GM23338 (cell line): Measurements from ENCODE around the gene RHOH. TPM values are rescaled to one million over a fixed set of nuclear protein-coding genes. Genes with fewer than 3 reads are reported as not detected.

ENCODE experiments used
- ATAC-seq: fragments of 200-7000 bp; cut with Tn5 transposase; 3 replicates; pipeline ENCODE4 v1.9.1; 2020
- DNase-seq: peaks from one replicate; pipeline ENCODE4 v3.0.0-alpha.2; 2015; ENCODE audit warnings: low spot score
- H2AFZ ChIP-seq: fragments of 200-600 bp; sonication (generic); 2 replicates; pipeline ENCODE4 v1.8.0; 2016; ENCODE audit warnings: antibody characterized with exemption, mild to moderate bottlenecking, moderate library complexity
- H3F3A ChIP-seq: fragments of 200-600 bp; sonication (generic); replicated peaks from 2 replicates; pipeline ENCODE4 v1.8.0; 2017; ENCODE audit warnings: antibody characterized with exemption, mixed run types, low read depth
- H3K27ac ChIP-seq: fragments of 200-600 bp; sonication (generic); 2 replicates; pipeline ENCODE4 v1.6.1; 2016; ENCODE audit warnings: low read depth
- H3K27me3 ChIP-seq: fragments of 200-600 bp; sonication (generic); 2 replicates; pipeline ENCODE4 v1.8.0; 2016; ENCODE audit warnings: mild to moderate bottlenecking, mixed run types, moderate library complexity; ENCODE audit not compliant: insufficient read depth
- H3K36me3 ChIP-seq: fragments of 200-600 bp; sonication (generic); 2 replicates; pipeline ENCODE4 v1.8.0; 2016; ENCODE audit warnings: mild to moderate bottlenecking; ENCODE audit not compliant: insufficient read depth
- H3K4me1 ChIP-seq: fragments of 200-600 bp; sonication (generic); 2 replicates; pipeline ENCODE4 v1.8.0; 2016; ENCODE audit warnings: mild to moderate bottlenecking, moderate library complexity; ENCODE audit not compliant: insufficient read depth
- H3K4me2 ChIP-seq: fragments of 200-600 bp; sonication (generic); 2 replicates; pipeline ENCODE4 v1.7.1; 2017; ENCODE audit warnings: mixed run types
- H3K4me3 ChIP-seq: fragments of 200-600 bp; sonication (generic); 2 replicates; pipeline ENCODE4 v1.6.1; 2016; ENCODE audit warnings: mixed run types
- H3K79me2 ChIP-seq: fragments of 200-600 bp; sonication (generic); replicated peaks from 2 replicates; pipeline ENCODE4 v1.8.0; 2017; ENCODE audit warnings: mild to moderate bottlenecking; ENCODE audit not compliant: insufficient read depth
- H3K9me2 ChIP-seq: fragments of 200-600 bp; sonication (generic); 2 replicates; pipeline ENCODE4 v1.8.0; 2017; ENCODE audit not compliant: insufficient read depth
- H4K20me1 ChIP-seq: fragments of 200-600 bp; sonication (generic); replicated peaks from 2 replicates; pipeline ENCODE4 v1.8.0; 2017; ENCODE audit warnings: mild to moderate bottlenecking; ENCODE audit not compliant: insufficient read depth
- H3K27ac Mint-ChIP-seq: 2 replicates; pipeline ENCODE4 v1.8.0; 2020; ENCODE audit warnings: inconsistent platforms, mild to moderate bottlenecking, moderate library complexity, mixed read lengths
- H3K27me3 Mint-ChIP-seq: 3 replicates; pipeline ENCODE4 v1.8.0; 2022; ENCODE audit warnings: low read depth, mild to moderate bottlenecking, moderate library complexity, mixed read lengths, inconsistent platforms; ENCODE audit not compliant: insufficient read depth, poor library complexity
- H3K36me3 Mint-ChIP-seq: 3 replicates; pipeline ENCODE4 v1.8.0; 2021; ENCODE audit warnings: low read depth, mild to moderate bottlenecking, inconsistent platforms, moderate library complexity, mixed read lengths
- H3K4me1 Mint-ChIP-seq: 3 replicates; pipeline ENCODE4 v1.8.0; 2020; ENCODE audit warnings: mild to moderate bottlenecking, inconsistent platforms, mixed read lengths
- H3K4me3 Mint-ChIP-seq: 3 replicates; pipeline ENCODE4 v1.8.0; 2021; ENCODE audit warnings: moderate library complexity, mild to moderate bottlenecking, inconsistent platforms, mixed read lengths
- H3K9me3 Mint-ChIP-seq: 3 replicates; pipeline ENCODE4 v1.8.0; 2020; ENCODE audit warnings: moderate library complexity, mild to moderate bottlenecking, inconsistent platforms, mixed read lengths
- CREB1 ChIP-seq: fragments of 250-450 bp; sonication (Bioruptor Pico); IDR thresholded peaks from 2 replicates; pipeline ENCODE4 v1.5.0; 2020; ENCODE audit warnings: low read depth, mild to moderate bottlenecking, moderate library complexity
- ETS1 ChIP-seq: IDR thresholded peaks from 2 replicates; pipeline ENCODE4 v1.6.1; 2016; ENCODE audit warnings: antibody characterized with exemption
- EZH2 ChIP-seq: fragments of 200-600 bp; sonication (generic); IDR thresholded peaks from one replicate; pipeline ENCODE4 v1.8.0; 2017; ENCODE audit warnings: antibody characterized with exemption, mild to moderate bottlenecking, low read depth; ENCODE audit not compliant: unreplicated experiment
- EZH2phosphoT487 ChIP-seq: fragments of 200-600 bp; sonication (generic); IDR thresholded peaks from one replicate; pipeline ENCODE4 v1.8.1; 2018; ENCODE audit warnings: antibody characterized with exemption; ENCODE audit not compliant: unreplicated experiment
- JUNB ChIP-seq: IDR thresholded peaks from one replicate; pipeline ENCODE4 v1.6.1; 2016; ENCODE audit warnings: antibody characterized with exemption; ENCODE audit not compliant: unreplicated experiment
- NANOG ChIP-seq: IDR thresholded peaks from 2 replicates; pipeline ENCODE4 v1.6.1; 2016; ENCODE audit warnings: antibody characterized with exemption, borderline replicate concordance
- POLR2AphosphoS5 ChIP-seq: IDR thresholded peaks from 2 replicates; pipeline ENCODE4 v1.6.1; 2016; ENCODE audit warnings: antibody characterized with exemption, low read depth
- STAT1 ChIP-seq: IDR thresholded peaks from one replicate; pipeline ENCODE4 v1.6.1; 2016; ENCODE audit warnings: antibody characterized with exemption; ENCODE audit not compliant: unreplicated experiment
- ZNF114 ChIP-seq: fragments of 250-450 bp; sonication (Bioruptor Pico); IDR thresholded peaks from 2 replicates; pipeline ENCODE4 v1.5.0; 2020; ENCODE audit warnings: mild to moderate bottlenecking, moderate library complexity
- ZNF331 ChIP-seq: fragments of 250-450 bp; sonication (Bioruptor Pico); IDR thresholded peaks from 2 replicates; pipeline ENCODE4 v1.5.0; 2020; ENCODE audit warnings: low read depth, mild to moderate bottlenecking, moderate library complexity
- polyA plus RNA-seq: library from polyadenylated mRNA; unstranded; fragments of >200 nt; fragmentation: Nextera tagmentation; extraction: Ambion mirVana; gene quantifications from 2 replicates; pipeline ENCODE4 v1.2.1, GENCODE V29; 2016
- total RNA-seq: library from RNA; depleted of rRNA; stranded (reverse); fragments of >200 nt; shearing (Covaris generic); gene quantifications from 2 replicates; pipeline ENCODE4 v1.2.3, GENCODE V29; 2014
- TF ChIP-seq, protein P1 (sequence below): fragments of 250-450 bp; sonication (Bioruptor Pico); IDR thresholded peaks from 2 replicates; pipeline ENCODE4 v1.5.0; 2020; ENCODE audit warnings: mild to moderate bottlenecking, moderate library complexity
- TF ChIP-seq, protein P2 (sequence below): IDR thresholded peaks from one replicate; pipeline ENCODE4 v1.6.1; 2018; ENCODE audit warnings: antibody characterized with exemption; ENCODE audit not compliant: unreplicated experiment
- TF ChIP-seq, protein P3 (sequence below), 2 experiments: fragments of 200-600 bp in 1 of 2; sonication (generic) in 1 of 2; conservative IDR thresholded peaks; 2 replicates each; pipeline versions ENCODE4 v1.5.1 to v1.6.1; 2016 to 2017; ENCODE audit warnings: antibody characterized with exemption in 2 of 2, low read depth in 2 of 2, mild to moderate bottlenecking in 2 of 2, moderate library complexity in 1 of 2

Gene RHOH
- total and polyA plus RNA-seq, 2 experiments from 2014 or later: 2.2 to 3.7 TPM

DNA sequence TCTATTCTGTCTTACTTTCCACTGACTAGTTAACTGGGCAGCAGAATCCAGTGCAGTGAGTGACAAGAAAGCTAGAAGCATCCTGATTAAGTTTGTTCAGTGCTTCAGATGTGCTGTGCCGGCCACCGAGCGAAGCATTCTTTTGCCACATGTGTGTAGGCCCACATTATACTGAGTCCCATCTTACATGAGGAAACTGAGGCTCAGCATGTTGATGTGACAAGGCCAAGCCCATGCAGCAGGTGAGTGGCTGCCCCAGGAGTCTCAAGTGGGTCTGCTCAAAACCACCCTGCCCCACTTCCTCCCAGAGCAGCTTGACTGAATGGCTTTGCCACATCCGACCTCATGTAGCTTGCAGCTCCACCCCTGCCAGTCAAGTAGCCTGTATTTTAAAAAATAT, 50.5 kb downstream of the RHOH start:
- no peak overlapping the region for H3K4me2 ChIP-seq
- peaks cover 9% of the 10 kb centered on the region for H3K4me1 ChIP-seq
- no peak overlapping the region for H3K4me3 ChIP-seq
- H3K27me3 ChIP-seq: no peaks in the 10 kb centered on the region
- H3F3A ChIP-seq: no peaks in the 10 kb centered on the region
- H3K27ac Mint-ChIP-seq: no peak overlapping the region
- ATAC-seq (no peak), DNase-seq (no peak)
- peaks cover 2% of the 10 kb centered on the region; the same call in 1 of the 3 replicates for H3K9me3 Mint-ChIP-seq
- TF ChIP-seq ZNF114 (CRISPR knock-in tag): no peak
- no peak for TF ChIP-seq POLR2AphosphoS5
- no peak for TF ChIP-seq EZH2
- TF ChIP-seq, protein P1, sequence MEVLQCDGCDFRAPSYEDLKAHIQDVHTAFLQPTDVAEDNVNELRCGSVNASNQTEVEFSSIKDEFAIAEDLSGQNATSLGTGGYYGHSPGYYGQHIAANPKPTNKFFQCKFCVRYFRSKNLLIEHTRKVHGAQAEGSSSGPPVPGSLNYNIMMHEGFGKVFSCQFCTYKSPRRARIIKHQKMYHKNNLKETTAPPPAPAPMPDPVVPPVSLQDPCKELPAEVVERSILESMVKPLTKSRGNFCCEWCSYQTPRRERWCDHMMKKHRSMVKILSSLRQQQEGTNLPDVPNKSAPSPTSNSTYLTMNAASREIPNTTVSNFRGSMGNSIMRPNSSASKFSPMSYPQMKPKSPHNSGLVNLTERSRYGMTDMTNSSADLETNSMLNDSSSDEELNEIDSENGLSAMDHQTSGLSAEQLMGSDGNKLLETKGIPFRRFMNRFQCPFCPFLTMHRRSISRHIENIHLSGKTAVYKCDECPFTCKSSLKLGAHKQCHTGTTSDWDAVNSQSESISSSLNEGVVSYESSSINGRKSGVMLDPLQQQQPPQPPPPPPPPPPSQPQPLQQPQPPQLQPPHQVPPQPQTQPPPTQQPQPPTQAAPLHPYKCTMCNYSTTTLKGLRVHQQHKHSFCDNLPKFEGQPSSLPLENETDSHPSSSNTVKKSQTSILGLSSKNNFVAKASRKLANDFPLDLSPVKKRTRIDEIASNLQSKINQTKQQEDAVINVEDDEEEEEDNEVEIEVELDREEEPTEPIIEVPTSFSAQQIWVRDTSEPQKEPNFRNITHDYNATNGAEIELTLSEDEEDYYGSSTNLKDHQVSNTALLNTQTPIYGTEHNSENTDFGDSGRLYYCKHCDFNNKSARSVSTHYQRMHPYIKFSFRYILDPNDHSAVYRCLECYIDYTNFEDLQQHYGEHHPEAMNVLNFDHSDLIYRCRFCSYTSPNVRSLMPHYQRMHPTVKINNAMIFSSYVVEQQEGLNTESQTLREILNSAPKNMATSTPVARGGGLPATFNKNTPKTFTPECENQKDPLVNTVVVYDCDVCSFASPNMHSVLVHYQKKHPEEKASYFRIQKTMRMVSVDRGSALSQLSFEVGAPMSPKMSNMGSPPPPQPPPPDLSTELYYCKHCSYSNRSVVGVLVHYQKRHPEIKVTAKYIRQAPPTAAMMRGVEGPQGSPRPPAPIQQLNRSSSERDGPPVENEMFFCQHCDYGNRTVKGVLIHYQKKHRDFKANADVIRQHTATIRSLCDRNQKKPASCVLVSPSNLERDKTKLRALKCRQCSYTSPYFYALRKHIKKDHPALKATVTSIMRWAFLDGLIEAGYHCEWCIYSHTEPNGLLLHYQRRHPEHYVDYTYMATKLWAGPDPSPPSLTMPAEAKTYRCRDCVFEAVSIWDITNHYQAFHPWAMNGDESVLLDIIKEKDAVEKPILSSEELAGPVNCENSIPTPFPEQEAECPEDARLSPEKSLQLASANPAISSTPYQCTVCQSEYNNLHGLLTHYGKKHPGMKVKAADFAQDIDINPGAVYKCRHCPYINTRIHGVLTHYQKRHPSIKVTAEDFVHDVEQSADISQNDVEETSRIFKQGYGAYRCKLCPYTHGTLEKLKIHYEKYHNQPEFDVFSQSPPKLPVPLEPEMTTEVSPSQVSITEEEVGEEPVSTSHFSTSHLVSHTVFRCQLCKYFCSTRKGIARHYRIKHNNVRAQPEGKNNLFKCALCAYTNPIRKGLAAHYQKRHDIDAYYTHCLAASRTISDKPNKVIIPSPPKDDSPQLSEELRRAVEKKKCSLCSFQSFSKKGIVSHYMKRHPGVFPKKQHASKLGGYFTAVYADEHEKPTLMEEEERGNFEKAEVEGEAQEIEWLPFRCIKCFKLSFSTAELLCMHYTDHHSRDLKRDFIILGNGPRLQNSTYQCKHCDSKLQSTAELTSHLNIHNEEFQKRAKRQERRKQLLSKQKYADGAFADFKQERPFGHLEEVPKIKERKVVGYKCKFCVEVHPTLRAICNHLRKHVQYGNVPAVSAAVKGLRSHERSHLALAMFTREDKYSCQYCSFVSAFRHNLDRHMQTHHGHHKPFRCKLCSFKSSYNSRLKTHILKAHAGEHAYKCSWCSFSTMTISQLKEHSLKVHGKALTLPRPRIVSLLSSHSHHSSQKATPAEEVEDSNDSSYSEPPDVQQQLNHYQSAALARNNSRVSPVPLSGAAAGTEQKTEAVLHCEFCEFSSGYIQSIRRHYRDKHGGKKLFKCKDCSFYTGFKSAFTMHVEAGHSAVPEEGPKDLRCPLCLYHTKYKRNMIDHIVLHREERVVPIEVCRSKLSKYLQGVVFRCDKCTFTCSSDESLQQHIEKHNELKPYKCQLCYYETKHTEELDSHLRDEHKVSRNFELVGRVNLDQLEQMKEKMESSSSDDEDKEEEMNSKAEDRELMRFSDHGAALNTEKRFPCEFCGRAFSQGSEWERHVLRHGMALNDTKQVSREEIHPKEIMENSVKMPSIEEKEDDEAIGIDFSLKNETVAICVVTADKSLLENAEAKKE (CRISPR knock-in tag): no peak
- no peak for TF ChIP-seq CREB1 (CRISPR knock-in tag)
- TF ChIP-seq ZNF331 (CRISPR knock-in tag): no peak
- TF ChIP-seq ETS1: no peak
- no peak for TF ChIP-seq STAT1
- TF ChIP-seq, protein P2, sequence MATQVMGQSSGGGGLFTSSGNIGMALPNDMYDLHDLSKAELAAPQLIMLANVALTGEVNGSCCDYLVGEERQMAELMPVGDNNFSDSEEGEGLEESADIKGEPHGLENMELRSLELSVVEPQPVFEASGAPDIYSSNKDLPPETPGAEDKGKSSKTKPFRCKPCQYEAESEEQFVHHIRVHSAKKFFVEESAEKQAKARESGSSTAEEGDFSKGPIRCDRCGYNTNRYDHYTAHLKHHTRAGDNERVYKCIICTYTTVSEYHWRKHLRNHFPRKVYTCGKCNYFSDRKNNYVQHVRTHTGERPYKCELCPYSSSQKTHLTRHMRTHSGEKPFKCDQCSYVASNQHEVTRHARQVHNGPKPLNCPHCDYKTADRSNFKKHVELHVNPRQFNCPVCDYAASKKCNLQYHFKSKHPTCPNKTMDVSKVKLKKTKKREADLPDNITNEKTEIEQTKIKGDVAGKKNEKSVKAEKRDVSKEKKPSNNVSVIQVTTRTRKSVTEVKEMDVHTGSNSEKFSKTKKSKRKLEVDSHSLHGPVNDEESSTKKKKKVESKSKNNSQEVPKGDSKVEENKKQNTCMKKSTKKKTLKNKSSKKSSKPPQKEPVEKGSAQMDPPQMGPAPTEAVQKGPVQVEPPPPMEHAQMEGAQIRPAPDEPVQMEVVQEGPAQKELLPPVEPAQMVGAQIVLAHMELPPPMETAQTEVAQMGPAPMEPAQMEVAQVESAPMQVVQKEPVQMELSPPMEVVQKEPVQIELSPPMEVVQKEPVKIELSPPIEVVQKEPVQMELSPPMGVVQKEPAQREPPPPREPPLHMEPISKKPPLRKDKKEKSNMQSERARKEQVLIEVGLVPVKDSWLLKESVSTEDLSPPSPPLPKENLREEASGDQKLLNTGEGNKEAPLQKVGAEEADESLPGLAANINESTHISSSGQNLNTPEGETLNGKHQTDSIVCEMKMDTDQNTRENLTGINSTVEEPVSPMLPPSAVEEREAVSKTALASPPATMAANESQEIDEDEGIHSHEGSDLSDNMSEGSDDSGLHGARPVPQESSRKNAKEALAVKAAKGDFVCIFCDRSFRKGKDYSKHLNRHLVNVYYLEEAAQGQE: no peak
- TF ChIP-seq NANOG: no peak
- TF ChIP-seq EZH2phosphoT487: no peak
- no peak for TF ChIP-seq JUNB
- TF ChIP-seq, protein P3, sequence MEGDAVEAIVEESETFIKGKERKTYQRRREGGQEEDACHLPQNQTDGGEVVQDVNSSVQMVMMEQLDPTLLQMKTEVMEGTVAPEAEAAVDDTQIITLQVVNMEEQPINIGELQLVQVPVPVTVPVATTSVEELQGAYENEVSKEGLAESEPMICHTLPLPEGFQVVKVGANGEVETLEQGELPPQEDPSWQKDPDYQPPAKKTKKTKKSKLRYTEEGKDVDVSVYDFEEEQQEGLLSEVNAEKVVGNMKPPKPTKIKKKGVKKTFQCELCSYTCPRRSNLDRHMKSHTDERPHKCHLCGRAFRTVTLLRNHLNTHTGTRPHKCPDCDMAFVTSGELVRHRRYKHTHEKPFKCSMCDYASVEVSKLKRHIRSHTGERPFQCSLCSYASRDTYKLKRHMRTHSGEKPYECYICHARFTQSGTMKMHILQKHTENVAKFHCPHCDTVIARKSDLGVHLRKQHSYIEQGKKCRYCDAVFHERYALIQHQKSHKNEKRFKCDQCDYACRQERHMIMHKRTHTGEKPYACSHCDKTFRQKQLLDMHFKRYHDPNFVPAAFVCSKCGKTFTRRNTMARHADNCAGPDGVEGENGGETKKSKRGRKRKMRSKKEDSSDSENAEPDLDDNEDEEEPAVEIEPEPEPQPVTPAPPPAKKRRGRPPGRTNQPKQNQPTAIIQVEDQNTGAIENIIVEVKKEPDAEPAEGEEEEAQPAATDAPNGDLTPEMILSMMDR (conservative IDR thresholded peaks at IDR 0.05; ENCODE audit: low read depth in 2 of 2): no peak
- peaks cover 7% of the 10 kb centered on the region for H3K27me3 Mint-ChIP-seq
- H2AFZ ChIP-seq: no peak overlapping the region
- no peaks in the 10 kb centered on the region for H3K36me3 ChIP-seq
- no peak overlapping the region for H3K4me3 Mint-ChIP-seq
- peaks cover 12% of the 10 kb centered on the region for H3K36me3 Mint-ChIP-seq
- no peaks in the 10 kb centered on the region for H4K20me1 ChIP-seq
- 0 out of 2 replicates have a peak, but pooled peaks cover 4% of the 10 kb centered on the region for H3K9me2 ChIP-seq
- H3K4me1 Mint-ChIP-seq: peaks cover 9% of the 10 kb centered on the region
- H3K79me2 ChIP-seq: no peaks in the 10 kb centered on the region
- no peak overlapping the region for H3K27ac ChIP-seq
